Stimulated activated CD8-positive, alpha-beta memory T cell treated with anti-CD3 and anti-CD28 coated beads, Interleukin-15, amount 100 ng/mL, for 1 hour (primary cell): ENCODE measurements around the gene GARRE1.
"Not testable (repeated sequence)": the region's sequence is repeated elsewhere in the genome, so short reads cannot be mapped to it uniquely, and the experiment has no call there.

Experiments used
- DNase-seq: peaks from one replicate; pipeline ENCODE4 v3.0.0-alpha.2; 2020; ENCODE audit warnings: low read depth

The GARRE1 gene, protein sequence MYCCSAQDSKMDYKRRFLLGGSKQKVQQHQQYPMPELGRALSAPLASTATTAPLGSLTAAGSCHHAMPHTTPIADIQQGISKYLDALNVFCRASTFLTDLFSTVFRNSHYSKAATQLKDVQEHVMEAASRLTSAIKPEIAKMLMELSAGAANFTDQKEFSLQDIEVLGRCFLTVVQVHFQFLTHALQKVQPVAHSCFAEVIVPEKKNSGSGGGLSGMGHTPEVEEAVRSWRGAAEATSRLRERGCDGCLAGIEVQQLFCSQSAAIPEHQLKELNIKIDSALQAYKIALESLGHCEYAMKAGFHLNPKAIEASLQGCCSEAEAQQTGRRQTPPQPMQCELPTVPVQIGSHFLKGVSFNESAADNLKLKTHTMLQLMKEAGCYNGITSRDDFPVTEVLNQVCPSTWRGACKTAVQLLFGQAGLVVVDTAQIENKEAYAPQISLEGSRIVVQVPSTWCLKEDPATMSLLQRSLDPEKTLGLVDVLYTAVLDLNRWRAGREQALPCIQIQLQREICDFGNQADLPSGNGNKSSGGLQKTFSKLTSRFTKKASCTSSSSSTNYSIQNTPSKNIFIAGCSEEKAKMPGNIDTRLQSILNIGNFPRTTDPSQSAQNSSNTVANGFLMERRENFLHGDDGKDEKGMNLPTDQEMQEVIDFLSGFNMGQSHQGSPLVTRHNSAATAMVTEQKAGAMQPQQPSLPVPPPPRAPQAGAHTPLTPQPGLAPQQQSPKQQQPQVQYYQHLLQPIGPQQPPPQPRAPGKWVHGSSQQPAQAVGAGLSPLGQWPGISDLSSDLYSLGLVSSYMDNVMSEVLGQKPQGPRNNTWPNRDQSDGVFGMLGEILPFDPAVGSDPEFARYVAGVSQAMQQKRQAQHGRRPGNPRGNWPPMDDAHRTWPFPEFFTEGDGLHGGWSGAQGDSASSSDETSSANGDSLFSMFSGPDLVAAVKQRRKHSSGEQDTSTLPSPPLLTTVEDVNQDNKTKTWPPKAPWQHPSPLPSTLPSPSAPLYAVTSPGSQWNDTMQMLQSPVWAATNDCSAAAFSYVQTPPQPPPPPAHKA (N-terminal part only)

DNA sequence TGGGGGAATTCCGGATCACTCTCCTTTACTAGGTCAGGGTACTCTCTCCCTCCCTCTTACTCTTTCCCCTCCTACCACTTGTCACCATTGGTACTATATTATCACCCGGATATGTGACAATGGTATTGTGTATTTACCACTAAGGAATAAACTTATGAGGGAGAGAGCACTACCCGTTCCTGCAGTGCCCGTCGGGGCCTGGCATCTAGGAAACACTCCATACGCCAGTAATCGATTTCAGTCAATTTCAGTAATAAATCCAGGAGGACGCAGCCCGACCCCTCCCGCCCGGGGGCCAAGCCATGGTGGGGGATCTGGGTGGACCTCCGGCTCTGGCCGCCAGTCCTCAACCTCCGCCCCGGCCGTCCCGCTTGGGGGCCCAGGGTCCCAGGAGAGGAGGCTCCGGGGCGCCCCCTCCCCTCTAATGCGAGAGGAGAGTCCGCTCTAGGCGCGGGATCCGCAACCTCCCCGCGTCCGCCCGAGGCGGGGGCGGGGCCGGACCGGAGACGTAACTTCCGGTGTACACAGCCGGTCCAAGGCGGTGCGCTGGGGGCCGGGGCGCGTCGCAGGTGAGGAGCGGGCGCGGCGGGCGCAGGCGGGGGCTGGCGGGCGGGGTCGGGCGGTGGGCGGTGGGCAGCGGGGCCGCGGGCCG lies at the start of gene GARRE1:
Gene GARRE1, plus strand, starts transcription at position 509 of the 652 bp plus-strand sequence. CDS start 45,920 bp downstream, outside the sequence.
- DNase-seq, result peak; percentile 74

DNA sequence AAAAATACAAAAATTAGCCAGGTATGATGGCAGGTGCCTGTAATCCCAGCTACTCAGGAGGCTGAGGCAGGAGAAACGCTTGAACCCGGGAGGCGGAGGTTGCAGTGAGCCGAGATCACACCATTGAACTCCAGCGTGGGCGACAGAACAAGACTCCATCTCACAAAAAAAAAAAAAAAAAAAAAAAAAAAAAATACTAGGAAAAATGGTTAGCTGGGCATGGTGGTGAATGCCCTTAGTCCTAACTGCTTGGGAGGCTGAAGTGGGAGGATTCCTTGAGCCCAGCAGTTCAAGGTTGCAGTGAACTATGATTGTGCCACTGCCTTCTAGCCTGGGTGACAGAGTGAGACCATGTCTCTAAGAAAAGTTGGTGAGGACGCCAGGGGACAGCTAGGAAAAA lies 49.0 kb upstream of the GARRE1 start:
- not testable (repeated sequence) for DNase-seq

DNA sequence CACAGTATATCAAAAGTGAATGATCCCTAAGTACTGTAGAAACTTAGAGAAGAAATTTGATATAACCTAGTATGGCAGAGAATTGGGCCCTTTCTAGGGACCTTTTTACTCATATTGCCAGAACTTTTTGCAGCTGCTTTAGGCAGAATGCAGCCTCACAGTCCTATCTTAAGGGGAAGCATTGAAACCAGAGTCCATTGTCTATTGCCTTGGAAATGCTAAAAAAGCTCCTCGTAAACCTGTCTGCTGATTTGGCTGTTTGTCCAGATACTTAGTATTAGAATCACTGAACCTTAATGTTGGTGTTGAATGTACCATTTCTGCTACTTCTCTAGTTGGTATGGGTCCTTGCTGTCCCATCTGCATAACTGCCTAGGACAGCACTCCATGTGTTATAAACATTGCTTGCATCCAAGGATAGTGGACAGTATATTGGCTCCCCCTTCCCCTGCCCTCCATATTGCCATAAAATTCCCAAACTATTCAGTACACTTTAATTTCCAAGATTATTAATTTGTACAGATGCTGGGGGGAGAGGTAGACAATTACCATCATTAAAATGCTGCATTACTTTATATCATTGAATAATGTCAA lies 46.0 kb upstream of the GARRE1 start:
- no peak for DNase-seq

DNA sequence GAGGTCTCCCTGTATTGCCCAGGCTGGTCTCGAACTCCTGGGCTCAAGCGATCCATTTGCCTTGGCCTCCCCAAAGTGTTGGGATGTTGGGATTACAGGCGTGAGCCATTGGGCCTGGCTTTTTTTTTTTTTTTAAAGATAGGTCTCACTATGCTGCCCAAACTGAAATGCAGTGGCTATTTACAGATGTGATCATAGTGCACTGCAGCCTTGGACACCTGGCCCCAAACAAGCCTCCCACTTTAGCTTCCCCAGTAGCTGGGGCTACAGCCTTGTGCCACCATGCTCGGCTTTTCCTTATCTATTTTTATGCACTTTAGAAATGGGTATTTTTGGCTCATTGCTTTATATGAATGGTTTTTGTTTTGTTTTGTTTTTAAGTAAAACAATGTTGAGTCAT lies 44.6 kb upstream of the GARRE1 start:
- no peak for DNase-seq

DNA sequence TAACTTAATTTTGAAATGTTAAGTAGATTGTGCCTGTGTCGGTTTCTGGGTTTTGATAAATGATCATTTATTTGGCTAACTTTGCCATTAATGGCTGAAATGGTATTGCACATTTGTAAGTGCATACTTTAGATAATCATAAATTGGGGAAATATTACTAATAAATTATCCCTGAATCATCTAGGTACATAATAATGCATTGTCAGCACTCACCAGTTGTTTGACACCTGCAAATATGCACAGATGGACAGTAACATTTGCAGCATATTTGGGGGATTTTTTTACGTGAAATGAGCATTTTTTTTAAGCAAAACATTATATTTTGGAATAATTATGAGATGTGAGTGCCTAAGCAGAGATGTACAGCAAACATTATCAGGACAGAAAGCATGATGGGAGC lies 41.1 kb upstream of the GARRE1 start:
- no peak for DNase-seq

DNA sequence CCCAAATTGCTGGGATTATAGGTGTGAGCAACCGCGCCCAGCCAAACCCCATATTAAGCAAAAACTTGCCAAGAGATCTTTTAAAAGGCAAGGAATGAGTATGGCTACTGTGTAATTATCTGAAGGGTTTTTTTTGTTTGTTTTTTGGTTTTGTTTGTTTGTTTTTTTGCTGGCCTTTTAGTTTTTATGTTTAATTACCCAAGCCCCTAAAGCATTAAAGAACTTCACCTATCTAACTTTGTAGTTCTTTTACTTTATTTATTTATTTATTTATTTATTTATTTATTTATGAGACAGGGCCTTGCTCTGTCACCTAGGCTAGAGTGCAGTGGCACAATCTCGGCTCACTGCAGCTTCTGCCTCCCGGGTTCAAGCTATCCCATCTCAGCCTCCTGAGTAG lies 40.3 kb upstream of the GARRE1 start:
- DNase-seq, result no peak

DNA sequence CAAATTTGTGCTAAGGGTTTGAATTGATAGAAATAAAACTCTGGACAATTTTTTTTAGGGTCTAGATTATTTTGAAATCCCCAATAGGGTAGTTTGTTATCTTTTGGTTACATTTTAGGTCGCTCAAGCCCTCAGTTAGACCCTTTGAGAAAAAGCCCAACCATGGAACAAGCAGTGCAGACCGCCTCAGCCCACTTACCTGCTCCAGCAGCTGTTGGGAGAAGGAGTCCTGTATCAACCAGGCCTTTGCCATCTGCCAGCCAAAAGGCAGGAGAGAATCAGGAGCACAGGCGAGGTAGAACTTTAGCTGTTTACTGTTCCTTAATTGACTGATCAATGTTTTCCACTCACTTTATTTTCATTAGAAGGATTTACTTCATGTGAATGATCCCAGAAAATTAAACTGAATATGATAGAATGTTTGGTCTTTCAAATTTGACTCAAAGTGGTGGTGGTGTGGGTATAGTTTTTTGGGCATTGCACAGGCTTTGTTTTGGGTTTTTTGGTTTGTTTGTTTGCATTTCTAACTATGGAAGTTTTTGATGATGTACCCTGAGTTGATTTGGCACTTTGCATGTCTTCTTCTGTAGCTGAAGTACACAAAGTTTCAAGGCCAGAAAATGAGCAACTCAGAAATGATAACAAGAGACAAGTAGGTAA lies 39.2 kb upstream of the GARRE1 start:
- DNase-seq, result no peak

DNA sequence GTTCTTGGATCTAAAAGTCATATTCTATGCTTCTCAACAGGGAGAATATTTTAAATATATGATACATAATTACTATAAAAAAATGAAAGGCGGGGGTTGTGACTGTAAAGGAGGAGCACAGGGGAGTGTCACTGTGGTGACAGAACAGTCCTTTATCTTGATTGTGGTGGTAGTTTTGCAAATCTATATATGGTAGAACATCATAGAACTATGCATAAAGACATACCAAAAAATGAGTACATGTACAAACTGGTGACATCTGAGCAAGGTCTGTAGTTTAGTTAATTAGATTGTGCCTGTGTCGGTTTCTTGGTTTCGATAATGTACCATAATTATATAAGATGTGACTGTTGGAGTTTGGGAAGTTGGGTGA lies 38.7 kb upstream of the GARRE1 start:
- DNase-seq, result no peak

DNA sequence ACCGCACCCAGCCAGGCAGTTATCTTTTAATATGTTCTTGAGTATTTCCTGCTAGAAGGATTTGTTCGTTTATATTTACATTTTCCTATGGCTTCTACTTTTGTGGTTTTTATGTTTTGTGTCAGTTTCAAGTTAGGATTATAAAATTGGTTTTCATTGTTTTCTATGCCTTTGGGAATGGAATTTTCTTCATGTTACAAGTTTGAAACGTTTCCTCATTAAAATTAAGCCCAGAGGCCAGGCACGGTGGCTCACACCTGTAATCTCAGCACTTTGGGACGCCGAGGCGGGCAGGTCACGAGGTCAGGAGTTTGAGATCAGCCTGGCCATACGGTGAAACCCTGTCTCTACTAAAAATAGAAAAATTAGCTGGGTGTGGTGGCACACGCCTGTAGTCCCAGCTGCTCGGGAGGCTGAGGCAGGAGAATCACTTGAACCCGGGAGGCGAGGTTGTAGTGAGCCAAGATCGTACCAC lies 37.6 kb upstream of the GARRE1 start:
- DNase-seq, result not testable (repeated sequence)

DNA sequence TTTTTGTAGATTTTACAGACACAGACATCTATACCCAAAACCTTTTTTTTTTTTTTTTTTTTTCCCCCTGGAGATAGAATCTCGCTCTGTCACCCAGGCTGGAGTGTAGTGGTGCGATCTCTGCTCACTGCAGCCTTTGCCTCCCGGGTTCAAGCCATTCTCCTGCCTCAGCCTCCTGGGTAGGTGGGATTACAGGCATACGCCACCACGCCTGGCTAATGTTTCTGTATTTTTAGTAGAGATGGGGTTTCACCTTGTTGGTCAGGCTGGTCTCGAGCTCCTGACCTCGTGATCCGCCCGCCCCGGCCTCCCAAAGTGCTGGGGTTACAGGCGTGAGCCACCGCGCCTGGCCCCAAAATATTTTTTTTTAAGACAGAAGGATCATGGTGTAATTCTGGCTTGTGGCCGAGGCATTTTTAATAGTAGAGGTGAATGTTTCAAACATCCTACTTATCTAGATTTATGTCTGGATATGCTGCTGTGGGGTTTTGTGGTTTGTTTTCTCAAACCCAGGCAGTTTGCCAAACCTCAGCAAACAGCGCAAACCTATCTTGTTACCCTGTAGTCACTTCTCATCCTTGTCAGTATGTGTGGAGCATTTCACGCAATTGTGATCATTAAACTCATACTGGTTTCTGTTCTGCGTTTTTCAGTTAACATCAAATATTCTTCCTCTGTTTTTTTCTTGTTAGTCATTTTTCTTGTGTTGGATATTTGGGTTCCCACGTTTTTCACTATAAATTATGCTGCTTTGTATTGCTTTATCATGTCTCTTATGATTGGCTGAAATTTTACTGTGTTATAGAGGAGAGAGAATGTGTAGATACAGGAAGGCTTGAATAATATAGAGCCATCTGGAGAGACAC lies 36.2 kb upstream of the GARRE1 start:
- peak; percentile 26 for DNase-seq

DNA sequence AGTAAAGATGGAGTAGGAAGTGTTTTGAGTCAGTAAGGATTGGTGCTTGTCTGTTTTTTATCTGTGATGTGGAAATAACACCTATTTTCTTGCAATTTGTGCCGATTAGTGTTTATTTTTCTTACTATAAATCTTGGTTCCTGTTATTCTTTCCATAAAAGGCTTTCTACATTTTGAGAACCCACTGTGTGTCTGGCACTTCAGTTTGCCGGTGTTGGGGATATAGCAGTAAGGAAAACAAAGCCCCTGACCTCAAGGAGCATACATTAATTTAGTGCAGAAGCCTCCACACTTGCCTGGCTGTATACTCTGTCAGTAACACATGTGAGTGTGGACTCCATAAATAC lies 35.6 kb upstream of the GARRE1 start:
- DNase-seq, result no peak

DNA sequence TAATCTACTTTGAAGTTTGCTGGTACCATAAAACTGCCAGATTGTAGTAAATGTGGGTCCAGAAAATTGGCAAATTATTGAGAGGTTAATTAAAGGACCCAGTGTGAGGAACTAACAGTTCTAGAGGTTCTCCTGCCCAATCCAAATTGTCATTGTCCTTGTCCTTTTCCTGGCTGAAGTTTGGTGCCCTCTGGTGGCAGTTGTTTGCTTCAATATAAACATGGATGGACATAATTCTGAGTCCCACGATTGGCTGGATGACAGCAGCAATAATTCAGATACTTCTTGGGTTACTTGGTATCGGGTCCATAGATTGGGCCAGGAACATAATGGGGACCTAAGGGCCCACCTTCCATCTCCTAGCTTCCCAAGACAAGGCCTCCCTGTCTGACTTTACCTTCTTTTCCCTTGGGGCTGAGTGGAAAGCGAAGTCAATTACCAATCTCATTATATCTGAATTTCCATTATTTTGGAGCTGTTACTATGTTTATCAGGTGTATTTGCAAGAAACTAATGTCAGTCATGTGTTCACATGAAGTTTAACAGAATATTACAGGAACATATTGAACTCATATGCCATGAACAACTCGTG lies 33.8 kb upstream of the GARRE1 start:
- DNase-seq, result peak; percentile 43

DNA sequence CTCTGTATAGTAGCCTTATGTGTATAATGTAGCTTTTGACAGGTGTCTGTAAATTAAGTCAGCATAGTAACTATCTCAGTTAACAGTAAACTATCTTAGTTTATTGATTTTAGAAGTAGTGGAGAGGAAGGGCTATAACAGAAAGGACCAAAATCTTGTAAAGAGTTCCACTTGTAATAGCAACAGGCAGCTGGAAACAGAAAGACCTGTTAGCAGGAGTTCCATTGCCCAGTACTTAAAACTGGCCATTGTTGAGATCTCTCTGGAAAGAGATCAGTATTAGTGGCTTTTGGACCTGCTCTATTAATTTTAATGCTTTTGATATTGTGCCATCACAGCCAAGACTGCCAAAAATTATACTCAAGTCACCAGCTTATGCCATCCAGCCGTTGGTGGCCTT lies 32.0 kb upstream of the GARRE1 start:
- no peak for DNase-seq

DNA sequence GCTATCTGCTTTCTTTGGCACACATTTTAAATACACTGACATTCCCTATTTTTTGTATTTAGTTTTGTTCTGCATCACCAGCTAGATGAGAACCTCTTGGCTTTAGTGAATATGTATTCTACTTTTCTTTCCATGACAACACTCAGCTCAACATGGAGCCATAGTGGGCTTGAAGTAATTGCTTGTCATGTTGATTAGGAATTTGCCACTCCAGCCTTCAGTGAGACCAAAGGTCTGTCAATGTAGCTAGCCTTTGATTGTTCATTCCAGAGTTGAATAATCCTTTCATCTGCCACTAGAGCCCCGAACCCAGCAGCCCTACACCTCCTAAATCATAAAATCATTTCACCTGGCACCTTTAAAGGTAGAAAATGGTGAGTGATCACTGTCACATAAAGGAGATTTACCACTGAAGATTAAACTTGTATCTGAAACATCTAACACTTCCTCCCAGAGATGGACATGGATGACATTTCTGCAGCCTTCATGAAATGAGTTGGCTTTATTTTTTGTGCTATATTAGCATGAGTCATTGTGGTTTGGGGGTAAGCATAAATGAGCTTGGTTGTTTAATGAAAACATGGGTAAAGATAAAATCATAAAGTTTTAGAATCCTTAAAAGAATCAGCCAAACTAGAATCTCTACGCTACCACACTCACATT lies 29.2 kb upstream of the GARRE1 start:
- no peak for DNase-seq

DNA sequence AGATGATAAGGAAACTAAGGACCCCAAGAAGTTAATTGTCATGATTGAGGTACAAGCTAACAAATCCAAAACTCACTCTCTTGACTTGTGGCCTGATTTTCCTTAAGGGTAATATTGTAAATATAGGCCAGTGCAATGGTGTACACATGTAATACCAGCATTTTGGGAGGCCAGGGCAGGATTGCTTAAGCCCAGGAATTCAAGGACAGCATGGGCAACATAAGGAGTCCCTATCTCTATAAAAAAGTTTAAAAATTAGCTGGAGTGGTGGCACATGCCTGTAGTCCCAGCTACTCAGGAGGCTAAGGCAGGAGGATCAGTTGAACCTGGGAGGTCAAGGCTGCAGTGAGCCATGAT lies 28.7 kb upstream of the GARRE1 start:
- no peak for DNase-seq

DNA sequence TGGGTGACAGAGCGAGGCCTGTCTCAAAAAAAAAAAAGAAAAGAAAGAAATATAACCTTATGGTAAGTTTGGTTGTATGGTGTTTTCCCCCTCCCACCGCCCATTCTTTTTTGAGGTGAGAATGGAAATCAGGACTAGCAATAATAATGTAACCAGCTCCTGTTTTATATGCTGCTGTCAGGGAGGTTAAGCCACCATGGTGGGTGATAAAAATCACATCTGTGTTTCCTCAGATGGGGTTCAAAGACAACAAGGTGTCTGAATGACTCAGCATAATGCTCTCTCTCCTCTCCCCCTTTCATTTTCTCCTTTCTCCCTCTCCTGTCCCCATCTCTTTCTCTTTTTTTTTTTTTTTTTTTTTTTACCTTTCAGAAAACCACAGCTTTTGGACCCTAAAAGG lies 28.3 kb upstream of the GARRE1 start:
- no peak for DNase-seq

DNA sequence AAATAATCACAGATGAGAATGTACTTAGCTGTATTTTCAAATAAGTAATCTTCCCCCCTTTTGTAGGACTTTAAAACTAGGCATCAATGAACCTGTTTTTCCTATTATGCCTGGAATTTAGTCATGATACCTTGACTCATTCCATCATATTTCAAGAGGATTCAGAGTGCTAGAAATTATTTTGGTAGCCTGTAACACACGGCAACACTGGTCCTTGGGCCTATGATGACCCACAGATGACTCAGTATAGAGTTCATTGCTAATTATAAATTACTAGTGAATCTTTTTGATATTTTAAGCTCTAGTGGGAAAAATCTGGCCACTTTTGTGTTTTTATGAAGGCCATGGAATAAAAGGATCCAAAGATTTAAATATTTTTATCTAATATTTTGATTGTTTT lies 26.0 kb upstream of the GARRE1 start:
- DNase-seq, result no peak

DNA sequence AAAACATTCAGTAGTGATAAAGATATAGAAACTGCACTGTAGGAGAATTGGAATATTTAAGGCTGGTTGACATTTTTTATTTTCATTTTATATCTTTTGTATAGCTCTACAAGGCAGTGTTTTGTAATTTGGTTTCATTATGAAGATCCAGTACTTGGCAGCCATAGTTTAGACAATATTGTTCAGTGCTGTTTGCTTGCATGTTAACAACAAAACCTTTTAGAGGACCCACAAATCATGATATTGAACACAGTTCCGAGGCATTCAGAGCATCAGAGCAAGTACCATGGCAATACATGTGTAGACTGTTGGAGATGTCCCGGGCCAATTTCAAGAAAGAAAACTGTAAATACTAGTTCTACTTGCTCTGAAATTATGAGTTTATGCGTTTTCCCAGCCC lies 25.6 kb upstream of the GARRE1 start:
- no peak for DNase-seq

DNA sequence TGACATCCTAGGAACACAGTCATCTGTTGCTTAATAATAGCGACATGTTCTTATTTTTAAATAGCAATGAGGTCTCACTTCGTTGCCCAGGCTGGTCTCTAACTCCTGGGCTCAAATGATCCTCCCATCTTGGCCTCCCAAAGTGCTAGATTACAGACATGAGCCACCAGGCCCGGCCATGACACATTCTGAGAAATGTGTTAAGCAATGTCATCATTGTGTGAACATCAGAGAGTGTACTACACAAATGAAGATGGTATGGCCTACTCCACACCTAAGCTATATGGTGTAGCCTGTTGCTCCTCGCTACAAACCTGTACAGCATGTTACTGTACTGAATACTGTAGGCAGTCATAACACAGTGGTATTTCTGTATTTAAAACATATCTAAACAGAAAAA lies 24.6 kb upstream of the GARRE1 start:
- no peak for DNase-seq

DNA sequence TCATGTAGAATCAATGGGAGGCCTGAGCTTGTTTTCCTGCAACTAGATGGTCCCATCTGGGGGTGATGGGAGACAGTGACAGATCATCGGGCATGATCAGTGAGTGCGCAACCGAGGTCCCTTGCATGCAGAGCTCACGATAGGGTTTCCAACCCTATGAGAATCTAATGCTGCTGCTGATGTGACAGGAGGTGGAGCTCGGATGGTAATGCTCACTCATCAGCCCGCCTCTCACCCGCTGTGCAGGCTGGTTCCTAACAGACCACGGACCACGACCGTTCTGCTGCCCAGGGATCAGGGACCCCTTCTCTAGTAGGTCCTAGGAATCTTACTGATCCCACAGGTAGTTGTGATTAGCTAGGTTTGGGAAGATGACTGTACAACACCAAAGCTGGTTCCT lies 23.5 kb upstream of the GARRE1 start:
- no peak for DNase-seq
